AG04450 (cell line): ENCODE measurements around the gene ZSCAN2. TPM values are rescaled to one million over a fixed set of nuclear protein-coding genes. Genes with fewer than 3 reads are reported as not detected.

ENCODE experiments used
- CTCF ChIA-PET: fragments of 300-600, 350-600 bp; formaldehyde crosslinking; extraction: SDS; loops from one replicate; lab custom pipeline; 2022; ENCODE audit warnings: antibody characterized with exemption, inconsistent platforms; lab: Charles Lee
- POLR2A ChIA-PET: fragments of 350-600 bp; formaldehyde crosslinking; extraction: SDS; loops from one replicate; lab custom pipeline; 2021; ENCODE audit warnings: antibody characterized with exemption, inconsistent platforms; lab: Yijun Ruan, JAX
- DNase-seq: peaks from one replicate; pipeline ENCODE4 v3.0.0-alpha.2; 2011; ENCODE audit warnings: low read depth, low spot score
- H3K27ac ChIP-seq: one replicate; pipeline ENCODE4 v1.5.1; 2012; ENCODE audit warnings: low read depth, low read length, control low read depth
- H3K27me3 ChIP-seq: one replicate; pipeline ENCODE4 v1.6.0; 2012; ENCODE audit warnings: low read length; ENCODE audit not compliant: control insufficient read depth, insufficient read depth
- H3K4me3 ChIP-seq: 2 replicates; pipeline ENCODE4 v1.5.1; 2011; ENCODE audit warnings: mild to moderate bottlenecking, low read depth, low read length, control low read depth
- H3K9me3 ChIP-seq: 2 replicates; pipeline ENCODE4 v1.5.1; 2012; ENCODE audit warnings: low read length; ENCODE audit not compliant: control insufficient read depth, insufficient read depth
- CTCF ChIP-seq: IDR thresholded peaks from 2 replicates; pipeline ENCODE4 v1.5.1; 2011; ENCODE audit warnings: low read depth, low read length, control low read depth, inconsistent platforms
- polyA plus RNA-seq: library from polyadenylated mRNA; depleted of rRNA; stranded (reverse); fragments of >200 nt; gene quantifications from 2 replicates; pipeline ENCODE4 v1.2.3, GENCODE V29; 2011

ZSCAN2 gene
- polyA plus RNA-seq, 1 experiment = 16.2 TPM

GRCh38 chr15:84604826-84605553 lies 4.2 kb downstream of the ZSCAN2 start:
- POLR2A ChIA-PET = interaction anchor here (0.6 kb wide), 1 partner anchor 59 kb away, joined by 3 read pairs; no protein-coding TSS in a partner anchor
- CTCF ChIA-PET = interaction anchor here (0.6 kb wide), 2 partner anchors 17 to 53 kb away, joined by 4 to 5 read pairs; partner anchors contain the start of gene NMB
- Histone ChIP-seq H3K9me3 (no peaks in the 10 kb centered on the region; the same call in 1 of the 2 replicates), H3K4me3 (no peak overlapping the region), H3K27ac (no peak overlapping the region), H3K27me3 (no peaks in the 10 kb centered on the region)
- no peak for DNase-seq
- TF ChIP-seq CTCF = no peak

GRCh38 chr15:84605554-84605882 lies 4.7 kb downstream of the ZSCAN2 start:
- TF ChIP-seq CTCF = no peak
- Histone ChIP-seq H3K9me3 (no peaks in the 10 kb centered on the region; the same call in 1 of the 2 replicates), H3K4me3 (no peak overlapping the region), H3K27ac (no peak overlapping the region), H3K27me3 (no peaks in the 10 kb centered on the region)
- DNase-seq = no peak
- CTCF ChIA-PET = interaction anchor here (0.6 kb wide), 1 partner anchor 53 kb away, joined by 5 read pairs; the partner anchor contains the start of gene NMB
- POLR2A ChIA-PET = no interaction called here

GRCh38 chr15:84606653-84607120 lies 5.9 kb downstream of the ZSCAN2 start:
- ChIA-PET CTCF (interaction anchor here (1.0 kb wide), 1 partner anchor 322 kb away, joined by 4 read pairs; no protein-coding TSS in a partner anchor), POLR2A (no interaction called here)
- TF ChIP-seq CTCF = no peak

GRCh38 chr15:84608707-84609284 lies 8.0 kb downstream of the ZSCAN2 start:
- Histone ChIP-seq H3K27ac (no peak overlapping the region), H3K27me3 (no peaks in the 10 kb centered on the region), H3K4me3 (no peak overlapping the region), H3K9me3 (no peaks in the 10 kb centered on the region; the same call in 1 of the 2 replicates)
- DNase-seq = no peak
- POLR2A ChIA-PET = interaction anchor here (0.9 kb wide), 1 partner anchor 8 kb away, joined by 3 read pairs; no protein-coding TSS in a partner anchor
- TF ChIP-seq CTCF = no peak
- CTCF ChIA-PET = interaction anchor here (1.4 kb wide), 1 partner anchor 319 kb away, joined by 4 read pairs; no protein-coding TSS in a partner anchor

More at GRCh38 chr15:84606653-84607120, 5.9 kb downstream of the ZSCAN2 start:
- Histone ChIP-seq H3K9me3 (no peaks in the 10 kb centered on the region; the same call in 1 of the 2 replicates), H3K4me3 (no peak overlapping the region), H3K27ac (no peak overlapping the region), H3K27me3 (no peaks in the 10 kb centered on the region)
- no peak for DNase-seq
